SU-DHL-6 (cell line): ENCODE data around the gene BRD1.

Experiments
- H2AFZ ChIP-seq: fragments of 200-600 bp; sonication (generic); 2 replicates; pipeline ENCODE4 v1.6.1; 2014; ENCODE audit warnings: low read depth, mild to moderate bottlenecking, moderate library complexity, mixed read lengths, antibody characterized with exemption, low read length; ENCODE audit not compliant: severe bottlenecking
- H3F3A ChIP-seq: fragments of 200-600 bp; shearing (Covaris generic); 2 replicates; pipeline ENCODE4 v1.6.0; 2016; ENCODE audit warnings: antibody characterized with exemption, mild to moderate bottlenecking; ENCODE audit not compliant: insufficient read depth
- H3K27ac ChIP-seq: fragments of 200-600 bp; sonication (generic); 2 replicates; pipeline ENCODE4 v1.5.1; 2016; ENCODE audit warnings: low read depth, mild to moderate bottlenecking, low read length, moderate library complexity, mixed read lengths
- H3K27me3 ChIP-seq: fragments of 200-600 bp; sonication (generic), shearing (Covaris generic); 2 replicates; pipeline ENCODE4 v1.6.0; 2014; ENCODE audit warnings: mild to moderate bottlenecking, low read length
- H3K36me3 ChIP-seq: fragments of 200-600 bp; sonication (generic); 2 replicates; pipeline ENCODE4 v1.6.1; 2014; ENCODE audit warnings: mild to moderate bottlenecking, low read length, mixed read lengths
- H3K4me2 ChIP-seq: fragments of 300-600, 200-600 bp; shearing (Covaris generic), sonication (generic); 2 replicates; pipeline ENCODE4 v1.6.0; 2014; ENCODE audit warnings: low read length, low read depth, mild to moderate bottlenecking; ENCODE audit not compliant: poor library complexity, severe bottlenecking
- H3K4me3 ChIP-seq: fragments of 200-600 bp; sonication (generic); 2 replicates; pipeline ENCODE4 v1.5.1; 2014; ENCODE audit warnings: antibody characterized with exemption, low read length, mild to moderate bottlenecking, mixed read lengths; ENCODE audit not compliant: insufficient read depth, poor library complexity, severe bottlenecking
- H3K79me2 ChIP-seq: fragments of 200-600 bp; sonication (generic); 2 replicates; pipeline ENCODE4 v1.6.1; 2014; ENCODE audit warnings: mild to moderate bottlenecking, low read length, moderate library complexity; ENCODE audit not compliant: insufficient read depth
- H3K9ac ChIP-seq: fragments of 200-600 bp; sonication (generic); 2 replicates; pipeline ENCODE4 v1.7.0; 2014; ENCODE audit warnings: mild to moderate bottlenecking, low read length
- H3K9me2 ChIP-seq: fragments of 200-600 bp; sonication (generic); replicated peaks from 2 replicates; pipeline ENCODE4 v1.6.1; 2014; ENCODE audit warnings: low read length; ENCODE audit not compliant: insufficient read depth
- H3K9me3 ChIP-seq: fragments of 200-600 bp; sonication (generic); 2 replicates; pipeline ENCODE4 v1.6.1; 2014; ENCODE audit warnings: low read length, mixed read lengths; ENCODE audit not compliant: insufficient read depth
- H4K20me1 ChIP-seq: fragments of 200-600 bp; sonication (generic); 2 replicates; pipeline ENCODE4 v1.6.1; 2014; ENCODE audit warnings: low read depth, mild to moderate bottlenecking, antibody characterized with exemption, low read length, moderate library complexity, mixed read lengths
- CTCF ChIP-seq: fragments of 200-600 bp; sonication (generic); IDR thresholded peaks from one replicate; pipeline ENCODE4 v1.5.1; 2017; ENCODE audit warnings: antibody characterized with exemption, mild to moderate bottlenecking, low read length, moderate library complexity; ENCODE audit not compliant: insufficient read depth, poor library complexity, severe bottlenecking
- EZH2phosphoT487 ChIP-seq: fragments of 200-600 bp; sonication (generic), shearing (Covaris generic); conservative IDR thresholded peaks from 2 replicates; pipeline ENCODE4 v1.6.1; 2018; ENCODE audit warnings: mild to moderate bottlenecking, antibody characterized with exemption, low read length, moderate library complexity, mixed read lengths

BRD1 gene

GRCh38 chr22:49775191-49775866 lies 52.3 kb downstream of the BRD1 start:
- no peaks in the 10 kb centered on the region for H3K27me3 ChIP-seq
- H3K9ac ChIP-seq: no peak overlapping the region
- H3K4me3 ChIP-seq: no peak overlapping the region
- H3K79me2 ChIP-seq: peaks cover 2% of the 10 kb centered on the region; the same call in 1 of the 2 replicates
- H3K9me2 ChIP-seq: no peaks in the 10 kb centered on the region
- H4K20me1 ChIP-seq: no peaks in the 10 kb centered on the region
- H3K4me2 ChIP-seq: no peak overlapping the region
- no peak for TF ChIP-seq EZH2phosphoT487
- no peak for TF ChIP-seq CTCF
- no peak overlapping the region for H2AFZ ChIP-seq
- H3K9me3 ChIP-seq: no peaks in the 10 kb centered on the region
- no peaks in the 10 kb centered on the region for H3F3A ChIP-seq
- no peaks in the 10 kb centered on the region for H3K36me3 ChIP-seq
- no peak overlapping the region for H3K27ac ChIP-seq

GRCh38 chr22:49774499-49775151 lies 53.0 kb downstream of the BRD1 start:
- H3K79me2 ChIP-seq: no peaks in the 10 kb centered on the region
- H3K36me3 ChIP-seq: no peaks in the 10 kb centered on the region
- H3F3A ChIP-seq: no peaks in the 10 kb centered on the region
- TF ChIP-seq CTCF (no peak), EZH2phosphoT487 (no peak)
- no peaks in the 10 kb centered on the region for H3K27me3 ChIP-seq
- no peaks in the 10 kb centered on the region for H3K9me3 ChIP-seq
- no peaks in the 10 kb centered on the region for H3K9me2 ChIP-seq
- H3K9ac ChIP-seq: no peak overlapping the region
- no peak overlapping the region for H3K27ac ChIP-seq
- H3K4me2 ChIP-seq: no peak overlapping the region
- H3K4me3 ChIP-seq: no peak overlapping the region
- H4K20me1 ChIP-seq: no peaks in the 10 kb centered on the region
- no peak overlapping the region for H2AFZ ChIP-seq

- H3K9me3 ChIP-seq: no peaks in the 10 kb centered on the region
- TF ChIP-seq EZH2phosphoT487: no peak
- no peak for TF ChIP-seq CTCF
- no peaks in the 10 kb centered on the region for H3K27me3 ChIP-seq
- no peak overlapping the region for H3K9ac ChIP-seq
- no peak overlapping the region for H2AFZ ChIP-seq
- H3K4me2 ChIP-seq: no peak overlapping the region
- no peak overlapping the region for H3K4me3 ChIP-seq
- H3K9me2 ChIP-seq: no peaks in the 10 kb centered on the region
- H3F3A ChIP-seq: no peaks in the 10 kb centered on the region
- H3K79me2 ChIP-seq: no peaks in the 10 kb centered on the region
- no peak overlapping the region for H3K27ac ChIP-seq
- H3K36me3 ChIP-seq: no peaks in the 10 kb centered on the region
- no peaks in the 10 kb centered on the region for H4K20me1 ChIP-seq
These were observed 53.6 kb downstream of the BRD1 start for GRCh38 chr22:49774046-49774445.
